ENCODE measurements around the gene EFNA3.

Gene EFNA3

DNA sequence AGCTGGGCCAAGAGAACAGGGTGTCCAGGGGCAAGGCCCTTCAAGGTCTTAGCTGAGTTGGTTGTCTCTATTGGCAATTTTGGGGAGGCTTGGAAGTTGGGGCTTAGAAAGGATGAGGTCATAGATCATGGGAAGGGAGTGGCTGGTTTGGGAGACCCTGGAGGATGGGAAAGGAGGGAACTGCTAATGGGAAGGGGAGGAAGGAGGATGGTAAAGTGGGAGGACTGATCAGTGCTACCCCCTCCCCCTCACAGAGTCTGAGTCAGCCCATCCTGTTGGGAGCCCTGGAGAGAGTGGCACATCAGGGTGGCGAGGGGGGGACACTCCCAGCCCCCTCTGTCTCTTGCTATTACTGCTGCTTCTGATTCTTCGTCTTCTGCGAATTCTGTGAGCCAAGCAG, 10.0 kb upstream of the EFNA3 start:
- DNase-seq (ENCODE audit: insufficient read length, low spot score): no peak
- no peak for FAIRE-seq
- no peak for TF ChIP-seq CTCF (IDR thresholded peaks at IDR 0.05; ENCODE audit: insufficient read depth, missing control alignments)

DNA sequence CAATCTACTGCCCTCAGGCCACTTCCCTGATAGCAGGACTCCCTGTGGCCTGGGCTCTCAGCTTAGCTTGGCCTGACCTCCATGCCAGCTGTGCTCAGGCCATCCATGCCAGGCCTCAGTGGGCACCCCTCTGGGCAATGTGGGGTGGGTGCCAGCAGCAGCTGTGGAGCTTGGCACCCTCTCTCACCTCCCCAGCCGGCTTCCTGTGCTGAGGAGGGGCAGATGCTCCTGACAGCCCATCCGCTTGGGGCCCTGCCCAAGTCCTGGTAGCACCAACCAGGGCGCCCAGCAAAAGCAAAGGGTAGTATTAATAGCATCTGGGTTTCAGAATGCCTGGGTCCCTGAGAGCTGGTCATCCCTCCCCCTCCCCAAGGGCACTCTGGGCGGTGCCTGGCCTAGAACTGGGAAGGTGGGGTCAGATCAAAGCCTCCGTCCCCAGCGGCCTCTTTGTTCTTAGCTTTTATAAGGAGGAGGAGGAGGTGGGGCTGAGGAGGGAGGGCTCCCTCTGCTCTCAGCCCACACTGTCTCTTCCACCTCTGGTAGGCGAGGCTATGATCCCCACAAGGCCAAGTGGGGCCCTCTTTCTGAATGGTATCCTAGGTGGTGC, 9.0 kb upstream of the EFNA3 start:
- no peak for TF ChIP-seq CTCF (IDR thresholded peaks at IDR 0.05; ENCODE audit: insufficient read depth, missing control alignments)
- FAIRE-seq (no peak), DNase-seq (ENCODE audit: insufficient read length, low spot score) (no peak)

GRCh38 chr1:155070158-155070621, 8.4 kb upstream of the EFNA3 start:
- FAIRE-seq (no peak), DNase-seq (ENCODE audit: insufficient read length, low spot score) (no peak)
- TF ChIP-seq CTCF (IDR thresholded peaks at IDR 0.05; ENCODE audit: insufficient read depth, missing control alignments): no peak

- TF ChIP-seq CTCF (IDR thresholded peaks at IDR 0.05; ENCODE audit: insufficient read depth, missing control alignments): peak; percentile 8
- DNase-seq (ENCODE audit: insufficient read length, low spot score): peak; percentile 74
Measured at GRCh38 chr1:155070721-155071569, 7.7 kb upstream of the EFNA3 start.

DNA sequence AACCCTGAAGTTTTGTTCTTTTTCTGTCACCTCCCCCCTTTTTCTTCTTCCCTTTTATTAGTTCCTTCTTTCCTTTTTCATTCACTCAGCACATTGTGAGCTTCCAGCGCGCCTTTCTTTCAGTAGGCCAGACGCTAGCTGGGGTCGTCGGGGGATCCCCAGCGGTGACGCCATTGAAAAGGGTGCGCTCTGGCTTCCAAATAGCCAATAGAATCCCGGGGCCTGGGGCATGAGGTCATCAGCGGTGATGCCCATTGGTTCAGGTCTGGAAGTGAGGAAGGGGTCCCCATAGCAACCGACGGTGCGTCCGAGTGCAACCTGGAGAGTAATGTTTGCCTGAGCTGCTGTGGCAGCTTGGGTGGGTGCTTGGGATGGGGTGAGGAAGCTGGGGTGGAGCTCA, 6.9 kb upstream of the EFNA3 start:
- FAIRE-seq (no peak), DNase-seq (ENCODE audit: insufficient read length, low spot score) (no peak)
- no peak for TF ChIP-seq CTCF (IDR thresholded peaks at IDR 0.05; ENCODE audit: insufficient read depth, missing control alignments)

More at GRCh38 chr1:155070721-155071569, 7.7 kb upstream of the EFNA3 start:
- no peak for FAIRE-seq

- no peak for TF ChIP-seq CTCF (IDR thresholded peaks at IDR 0.05; ENCODE audit: insufficient read depth, missing control alignments)
- no peak for FAIRE-seq
Measured at GRCh38 chr1:155072531-155073289, 5.9 kb upstream of the EFNA3 start.

More at GRCh38 chr1:155072531-155073289, 5.9 kb upstream of the EFNA3 start:
- no peak for DNase-seq (ENCODE audit: insufficient read length, low spot score)

Measured in D721Med (cell line).